BE2C (cell line): Measurements from ENCODE around the gene MEF2C.

Experiments used
- DNase-seq: peaks from one replicate; pipeline ENCODE4 v3.0.0-alpha.2; 2020
- H3K27me3 ChIP-seq: fragments of 250-450 bp; sonication (Bioruptor Pico); 2 replicates; pipeline ENCODE4 v1.5.1; 2020; ENCODE audit warnings: mild to moderate bottlenecking
- H3K36me3 ChIP-seq: fragments of 250-450 bp; sonication (Bioruptor Pico); 2 replicates; pipeline ENCODE4 v1.5.1; 2020; ENCODE audit warnings: mild to moderate bottlenecking
- H3K4me1 ChIP-seq: fragments of 250-450 bp; sonication (Bioruptor Pico); 2 replicates; pipeline ENCODE4 v1.5.1; 2020
- H3K4me3 ChIP-seq: 2 replicates; pipeline ENCODE4 v1.5.1; 2011; ENCODE audit warnings: low read depth, low read length
- H3K9me3 ChIP-seq: fragments of 250-450 bp; sonication (Bioruptor Pico); 2 replicates; pipeline ENCODE4 v1.5.1; 2020
- TF ChIP-seq, protein P1 (sequence below): IDR thresholded peaks from 2 replicates; pipeline ENCODE4 v1.5.1; 2012; ENCODE audit warnings: mild to moderate bottlenecking, low read depth, low read length

MEF2C gene

GRCh38 chr5:88732862-88733261 is 150.1 kb downstream of the MEF2C start:
- no peaks in the 10 kb centered on the region for H3K36me3 ChIP-seq
- H3K9me3 ChIP-seq: no peaks in the 10 kb centered on the region
- no peak for DNase-seq
- peaks cover 16% of the 10 kb centered on the region for H3K27me3 ChIP-seq
- H3K4me1 ChIP-seq: no peaks in the 10 kb centered on the region
- TF ChIP-seq, protein P1, sequence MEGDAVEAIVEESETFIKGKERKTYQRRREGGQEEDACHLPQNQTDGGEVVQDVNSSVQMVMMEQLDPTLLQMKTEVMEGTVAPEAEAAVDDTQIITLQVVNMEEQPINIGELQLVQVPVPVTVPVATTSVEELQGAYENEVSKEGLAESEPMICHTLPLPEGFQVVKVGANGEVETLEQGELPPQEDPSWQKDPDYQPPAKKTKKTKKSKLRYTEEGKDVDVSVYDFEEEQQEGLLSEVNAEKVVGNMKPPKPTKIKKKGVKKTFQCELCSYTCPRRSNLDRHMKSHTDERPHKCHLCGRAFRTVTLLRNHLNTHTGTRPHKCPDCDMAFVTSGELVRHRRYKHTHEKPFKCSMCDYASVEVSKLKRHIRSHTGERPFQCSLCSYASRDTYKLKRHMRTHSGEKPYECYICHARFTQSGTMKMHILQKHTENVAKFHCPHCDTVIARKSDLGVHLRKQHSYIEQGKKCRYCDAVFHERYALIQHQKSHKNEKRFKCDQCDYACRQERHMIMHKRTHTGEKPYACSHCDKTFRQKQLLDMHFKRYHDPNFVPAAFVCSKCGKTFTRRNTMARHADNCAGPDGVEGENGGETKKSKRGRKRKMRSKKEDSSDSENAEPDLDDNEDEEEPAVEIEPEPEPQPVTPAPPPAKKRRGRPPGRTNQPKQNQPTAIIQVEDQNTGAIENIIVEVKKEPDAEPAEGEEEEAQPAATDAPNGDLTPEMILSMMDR: no peak
- no peak overlapping the region for H3K4me3 ChIP-seq

DNA sequence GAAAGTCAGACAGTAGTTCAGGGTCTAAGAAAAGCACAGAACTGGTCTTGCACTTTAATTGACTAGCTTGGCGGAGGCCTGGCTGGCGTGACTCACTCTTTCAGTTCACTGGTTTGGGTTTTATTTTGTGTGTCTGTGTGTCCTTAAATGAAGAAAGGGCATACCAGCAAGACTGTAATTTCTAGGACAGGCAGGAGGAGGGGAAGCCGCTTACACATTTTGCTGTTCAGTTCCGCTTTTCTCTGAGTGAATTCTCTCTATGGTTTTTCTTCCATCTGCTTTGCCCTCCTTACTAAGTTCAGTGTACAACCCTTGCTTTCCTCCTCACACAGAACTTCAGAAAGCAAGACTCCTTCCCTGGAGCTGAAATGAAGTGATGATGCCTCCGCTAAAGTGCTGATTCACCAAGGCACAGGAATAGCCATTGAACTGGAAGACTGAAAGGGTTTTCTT is 150.8 kb downstream of the MEF2C start:
- TF ChIP-seq, protein P1: no peak
- Histone ChIP-seq H3K36me3 (no peaks in the 10 kb centered on the region), H3K9me3 (no peaks in the 10 kb centered on the region), H3K27me3 (peaks cover 16% of the 10 kb centered on the region), H3K4me3 (no peak overlapping the region), H3K4me1 (no peaks in the 10 kb centered on the region)
- DNase-seq: no peak

GRCh38 chr5:88729829-88730182 is 153.2 kb downstream of the MEF2C start:
- DNase-seq: no peak
- H3K4me1 ChIP-seq: no peaks in the 10 kb centered on the region
- TF ChIP-seq, protein P1: no peak
- H3K9me3 ChIP-seq: no peaks in the 10 kb centered on the region
- H3K27me3 ChIP-seq: peaks cover 17% of the 10 kb centered on the region
- H3K36me3 ChIP-seq: no peaks in the 10 kb centered on the region
- H3K4me3 ChIP-seq: no peak overlapping the region

- DNase-seq: peak; percentile 57
- TF ChIP-seq, protein P1: peak; percentile 79
- H3K36me3 ChIP-seq: no peaks in the 10 kb centered on the region
These were observed 153.7 kb downstream of the MEF2C start for GRCh38 chr5:88729084-88729828.

GRCh38 chr5:88727705-88728313 is 155.2 kb downstream of the MEF2C start:
- Histone ChIP-seq H3K36me3 (no peaks in the 10 kb centered on the region), H3K9me3 (no peaks in the 10 kb centered on the region), H3K4me3 (no peak overlapping the region), H3K4me1 (no peaks in the 10 kb centered on the region), H3K27me3 (peaks cover 25% of the 10 kb centered on the region)
- no peak for DNase-seq
- TF ChIP-seq, protein P1: peak; percentile 42; the same call in 1 of the 2 replicates

More at GRCh38 chr5:88729084-88729828, 153.7 kb downstream of the MEF2C start:
- H3K4me1 ChIP-seq: no peaks in the 10 kb centered on the region
- no peak overlapping the region for H3K4me3 ChIP-seq
- no peaks in the 10 kb centered on the region for H3K9me3 ChIP-seq
- peaks cover 15% of the 10 kb centered on the region for H3K27me3 ChIP-seq

- Histone ChIP-seq H3K36me3 (no peaks in the 10 kb centered on the region), H3K4me1 (no peaks in the 10 kb centered on the region), H3K9me3 (no peaks in the 10 kb centered on the region), H3K27me3 (peaks cover 43% of the 10 kb centered on the region), H3K4me3 (no peak overlapping the region)
- TF ChIP-seq, protein P1: no peak
- DNase-seq: no peak
These were observed 157.5 kb downstream of the MEF2C start for GRCh38 chr5:88725454-88725853.
